Measurements from ENCODE around the gene LYZL2.
A peak's percentile ranks its signal among the peaks of the same experiment; 100 is the strongest.
"Not testable (repeated sequence)": the region's sequence is repeated elsewhere in the genome, so short reads cannot be mapped to it uniquely, and the experiment has no call there.

LYZL2 gene

DNA sequence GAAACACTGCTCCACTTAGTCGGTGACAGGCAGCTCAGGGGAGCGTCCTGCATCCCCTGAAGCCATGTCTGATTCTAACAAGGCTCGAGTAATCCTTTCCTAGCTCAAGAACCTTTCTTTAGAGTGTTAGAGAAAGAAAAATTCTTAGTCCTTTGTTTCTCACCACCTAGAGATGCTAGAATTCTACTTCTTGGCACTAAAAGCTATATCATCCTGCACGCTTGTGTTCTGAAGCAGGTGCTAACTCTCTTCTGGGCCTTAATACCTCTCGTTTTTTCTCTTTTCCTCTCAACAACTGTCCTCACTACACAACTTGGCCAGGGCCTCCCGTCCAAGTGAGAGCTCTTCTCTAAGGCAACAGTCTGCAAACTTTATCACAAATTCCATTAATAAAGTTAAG is at the start of gene LYZL2:
TSS of gene LYZL2 (minus strand) at position 101 of the 400 bp plus-strand sequence. CDS start 2,838 bp downstream, outside the sequence.
- DNase-seq, result no peak

DNA sequence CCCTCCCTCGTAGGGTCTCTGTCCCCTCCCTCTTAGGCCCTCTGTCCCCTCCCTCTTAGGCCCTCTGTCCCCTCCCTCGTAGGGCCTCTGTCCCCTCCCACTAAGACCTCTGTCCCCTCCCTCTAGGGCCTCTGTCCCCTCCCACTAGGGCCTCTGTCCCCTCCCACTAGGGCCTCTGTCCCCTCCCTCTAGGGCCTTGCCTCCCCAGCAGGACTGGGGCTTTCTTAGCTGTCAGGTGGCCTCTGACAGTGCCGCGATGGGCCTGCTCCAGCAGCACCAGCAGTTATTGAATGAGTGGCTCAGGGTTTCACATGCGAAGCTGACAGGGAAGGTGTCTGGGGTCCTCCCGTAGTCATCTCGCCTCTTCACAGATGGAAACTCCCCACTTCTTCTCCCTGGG is 48.1 kb upstream of the LYZL2 start:
- not testable (repeated sequence) for DNase-seq

DNA sequence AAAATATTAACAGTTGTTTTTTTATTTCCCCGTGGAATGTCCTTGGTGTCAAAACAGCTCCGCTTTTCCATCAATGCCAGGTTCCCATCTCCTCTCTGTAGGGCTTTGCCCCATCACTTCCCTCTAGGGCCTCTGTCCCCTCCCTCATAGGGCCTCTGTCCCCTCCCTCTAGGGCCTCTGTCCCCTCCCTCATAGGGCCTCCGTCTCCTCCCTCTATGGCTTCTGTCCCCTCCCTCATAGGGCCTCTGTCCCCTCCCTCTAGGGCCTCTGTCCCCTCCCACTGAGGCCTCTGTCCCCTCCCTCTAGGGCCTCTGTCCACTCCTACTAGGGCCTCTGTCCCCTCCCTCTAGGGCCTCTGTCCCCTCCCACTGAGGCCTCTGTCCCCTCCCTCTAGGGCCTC is 47.6 kb upstream of the LYZL2 start:
- DNase-seq, result not testable (repeated sequence)

DNA sequence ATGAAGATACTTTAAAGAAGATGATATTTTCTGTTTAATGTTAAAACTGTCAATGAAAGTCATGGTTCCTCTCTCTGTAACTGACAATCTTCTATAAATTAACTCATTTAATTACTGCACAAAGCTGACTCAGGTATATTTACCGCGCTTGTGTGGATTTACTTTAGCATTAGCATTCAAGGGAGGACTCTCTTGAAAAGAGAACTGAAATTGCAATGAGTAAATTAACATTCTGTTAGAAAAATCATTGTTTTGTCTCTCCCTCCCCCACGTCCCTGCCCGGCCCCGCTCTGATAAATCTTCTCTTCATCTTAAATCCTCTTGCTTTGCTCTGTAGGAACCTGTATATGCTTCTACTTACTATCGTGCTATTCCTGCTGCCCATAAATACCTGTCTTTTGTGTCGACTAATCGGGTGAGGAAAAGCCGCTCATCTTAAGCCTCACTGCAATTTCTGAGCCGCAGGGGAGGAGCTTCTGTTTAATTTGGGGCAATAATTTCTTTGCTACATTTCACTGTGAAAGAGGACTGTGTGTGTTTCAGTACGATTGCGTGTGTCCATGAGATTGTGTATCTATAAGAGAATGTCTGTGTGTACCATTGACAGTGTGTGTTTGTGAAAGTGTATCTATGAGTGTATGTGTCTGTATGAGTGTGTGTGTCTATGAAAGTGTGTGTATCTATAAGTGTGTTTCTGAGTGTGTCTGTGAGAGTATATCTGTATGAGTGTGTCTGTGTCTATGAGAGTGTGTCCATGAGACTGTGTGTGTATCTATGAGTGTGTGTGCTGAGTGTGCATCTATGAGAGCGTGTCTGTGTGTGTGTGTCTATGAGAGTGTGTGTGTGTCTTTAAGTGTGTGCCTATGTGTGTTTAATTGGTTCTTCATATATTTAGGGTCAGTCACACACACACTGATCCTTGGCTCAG is 46.5 kb upstream of the LYZL2 start:
- no peak for DNase-seq

DNA sequence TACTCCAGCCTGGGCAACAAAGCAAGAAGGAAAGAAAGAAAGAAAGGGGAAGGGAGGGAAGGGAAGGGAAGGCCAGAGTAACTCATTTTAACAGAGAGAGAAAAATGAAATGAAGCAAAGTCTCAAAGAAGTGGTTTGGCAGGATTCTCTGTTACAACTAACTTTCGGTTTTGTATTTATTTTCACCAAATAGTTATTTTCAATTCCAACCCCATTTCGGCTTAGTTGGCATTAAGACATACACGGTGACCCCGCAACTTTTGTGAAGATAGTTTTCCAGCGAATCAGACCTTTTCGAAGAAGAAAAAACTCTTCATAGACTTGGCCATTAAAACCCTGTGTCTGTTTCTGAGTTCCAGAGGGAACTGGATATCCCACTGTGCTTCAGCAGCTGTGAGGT is 45.2 kb upstream of the LYZL2 start:
- no peak for DNase-seq

DNA sequence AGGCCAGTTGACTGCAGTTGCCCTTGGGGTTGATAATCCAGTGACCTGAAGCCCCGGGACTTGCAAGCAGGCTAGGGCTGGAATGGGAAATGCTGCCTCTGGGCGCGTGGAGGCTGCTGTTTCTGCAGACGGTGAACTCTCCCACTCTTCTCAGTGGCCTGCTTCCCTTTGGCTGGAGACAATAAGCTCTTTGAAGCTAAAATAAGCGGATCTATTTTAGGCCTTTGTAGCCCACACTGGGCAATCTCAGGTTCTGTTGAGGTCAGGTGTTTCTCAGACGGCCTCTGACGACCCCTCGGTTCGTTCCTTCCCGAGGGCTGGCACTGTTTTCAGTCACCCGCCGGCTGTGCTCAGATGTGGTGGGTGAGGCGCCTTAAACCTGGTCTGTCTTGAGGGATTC is 43.7 kb upstream of the LYZL2 start:
- DNase-seq, result not testable (repeated sequence)

DNA sequence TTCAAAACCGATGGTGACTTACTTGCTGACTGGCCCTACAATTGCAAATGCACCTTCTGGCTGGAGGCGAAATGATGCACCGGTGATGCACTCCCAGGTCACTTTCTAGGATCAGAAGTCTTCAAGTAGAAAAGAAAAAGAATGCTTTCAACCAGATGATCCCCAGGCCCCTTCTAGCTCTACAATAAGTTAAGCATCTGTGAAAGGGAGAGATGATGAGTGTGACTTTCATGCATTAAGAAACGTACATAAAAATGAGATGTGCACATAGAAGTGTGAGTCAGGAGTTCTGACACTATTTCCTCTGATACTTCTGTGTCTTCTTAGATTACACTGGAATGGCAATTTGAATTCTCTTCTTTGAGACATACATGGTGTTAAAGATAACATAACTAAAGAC is 42.8 kb upstream of the LYZL2 start:
- DNase-seq, result not testable (repeated sequence)

DNA sequence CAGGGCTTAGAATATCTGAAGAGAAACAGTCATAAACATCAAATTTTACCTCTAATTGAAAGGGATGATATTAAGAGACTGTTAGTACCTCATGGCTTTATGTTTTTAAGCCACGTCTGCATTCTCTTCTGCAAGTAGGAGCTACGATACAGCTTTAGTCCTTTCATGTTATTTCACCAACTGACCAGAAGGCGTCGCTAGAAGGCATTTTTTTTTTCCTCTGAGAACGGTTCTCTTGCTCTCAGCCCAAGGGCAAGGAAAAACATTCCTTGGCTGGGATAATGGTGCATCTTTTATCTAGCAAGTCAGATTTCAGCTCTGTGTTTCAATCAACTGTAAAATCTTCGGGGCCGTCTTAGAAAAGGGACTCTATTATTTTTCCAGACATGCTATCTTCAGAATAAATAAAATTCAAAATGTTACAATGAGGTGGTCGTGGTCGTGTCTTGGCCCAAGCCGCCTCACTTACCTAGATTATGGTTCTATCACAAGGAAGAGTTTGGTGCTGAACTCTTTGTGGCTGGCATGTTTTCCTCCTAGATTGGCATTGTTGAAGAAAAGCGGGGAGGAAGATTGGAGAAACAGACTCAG is 41.6 kb upstream of the LYZL2 start:
- peak; percentile 5 for DNase-seq

DNA sequence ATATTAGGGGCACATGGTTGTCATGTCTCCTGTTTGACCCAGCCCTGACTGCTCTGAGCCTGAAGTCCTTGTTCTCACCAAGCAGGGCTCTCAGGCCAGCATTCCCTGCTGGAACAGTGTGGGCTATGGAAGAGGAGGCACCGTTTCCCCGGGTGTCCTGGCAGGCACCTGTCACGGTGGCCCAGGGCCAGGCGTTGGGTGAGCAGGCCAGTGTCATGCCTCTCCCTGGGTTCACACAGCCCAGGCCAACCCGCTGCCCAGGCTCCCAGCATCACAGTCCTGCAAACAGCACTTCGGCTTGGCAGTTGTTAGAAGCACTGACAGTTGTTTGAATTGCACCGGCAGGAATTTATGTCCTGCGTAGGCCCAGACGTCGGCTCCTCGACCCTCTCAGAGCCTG is 38.4 kb upstream of the LYZL2 start:
- DNase-seq, result not testable (repeated sequence)

DNA sequence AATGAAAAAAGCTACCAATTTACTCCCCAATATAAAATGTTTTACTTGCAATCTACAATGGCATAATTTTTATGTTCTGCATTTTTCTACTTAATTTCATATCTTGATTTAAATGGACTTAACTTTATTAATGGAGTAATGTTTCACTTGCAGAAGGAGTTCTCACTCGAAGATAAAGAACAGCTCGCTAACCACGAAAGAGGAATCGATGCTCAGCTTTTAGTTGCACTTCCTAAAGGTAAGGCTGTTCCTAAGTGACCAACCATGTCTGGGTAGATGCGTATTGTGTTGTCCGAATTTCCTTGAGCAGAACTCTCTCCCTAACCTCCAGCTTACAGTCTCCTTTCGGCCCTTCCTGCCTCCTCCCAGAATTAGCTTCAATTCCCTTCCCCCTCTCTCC is 33.9 kb upstream of the LYZL2 start:
- DNase-seq, result not testable (repeated sequence)

DNA sequence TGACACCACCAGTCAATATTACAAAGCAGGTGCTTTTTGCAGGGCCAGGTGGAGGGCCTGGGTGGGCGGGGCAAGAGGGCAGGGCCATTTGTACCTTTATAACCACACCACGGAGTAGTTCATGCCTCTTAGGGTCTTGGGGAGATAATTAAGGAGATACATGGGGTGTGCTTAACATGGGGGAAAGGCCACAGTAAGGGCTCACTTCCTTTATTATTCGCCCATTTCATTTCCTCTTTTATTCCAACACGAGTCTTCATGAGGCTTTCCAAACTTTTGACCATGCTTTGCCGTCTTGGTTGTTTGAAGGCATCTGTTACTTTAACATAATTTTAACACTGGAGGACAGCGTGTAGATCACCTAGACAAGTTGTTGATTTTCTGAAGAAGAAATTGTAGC is 33.3 kb upstream of the LYZL2 start:
- DNase-seq, result no peak

DNA sequence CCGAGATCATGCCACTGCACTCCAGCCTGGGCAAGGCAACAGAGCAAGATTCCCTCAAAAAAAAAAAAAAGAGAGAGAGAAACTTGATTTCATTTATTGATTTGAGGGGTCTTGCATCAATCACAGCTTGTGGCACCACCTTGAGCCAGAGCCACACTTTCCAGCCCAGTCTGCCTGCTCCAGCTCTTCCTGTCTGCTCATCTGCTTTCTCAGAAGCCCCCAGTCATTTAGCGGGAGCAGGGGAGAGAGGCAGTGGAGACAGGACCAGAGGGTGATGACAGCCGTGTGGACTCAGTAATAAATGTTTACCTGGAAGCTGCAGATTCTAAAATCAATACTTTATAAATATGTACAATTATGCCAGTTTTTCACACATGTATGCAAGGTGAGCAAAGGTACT is 30.8 kb upstream of the LYZL2 start:
- DNase-seq, result not testable (repeated sequence)

DNA sequence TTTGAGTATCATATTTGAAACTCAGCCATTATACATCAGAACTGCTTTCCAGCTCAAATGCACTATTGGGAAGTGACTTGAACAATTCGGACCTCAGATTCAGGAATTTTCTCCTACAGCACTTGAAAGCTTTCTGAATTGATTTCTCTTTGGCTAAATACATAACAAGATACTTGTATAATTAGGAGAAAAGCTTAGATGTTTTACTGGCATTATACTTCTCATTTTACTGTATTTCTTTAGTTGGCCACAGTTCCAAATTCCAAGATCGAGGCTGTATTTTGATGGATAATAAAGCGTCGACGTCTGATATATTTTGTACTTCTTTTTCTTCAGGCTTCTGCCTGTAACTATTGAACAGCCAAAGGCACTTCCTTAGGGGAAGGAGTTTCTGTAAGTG is 26.7 kb upstream of the LYZL2 start:
- DNase-seq, result no peak

DNA sequence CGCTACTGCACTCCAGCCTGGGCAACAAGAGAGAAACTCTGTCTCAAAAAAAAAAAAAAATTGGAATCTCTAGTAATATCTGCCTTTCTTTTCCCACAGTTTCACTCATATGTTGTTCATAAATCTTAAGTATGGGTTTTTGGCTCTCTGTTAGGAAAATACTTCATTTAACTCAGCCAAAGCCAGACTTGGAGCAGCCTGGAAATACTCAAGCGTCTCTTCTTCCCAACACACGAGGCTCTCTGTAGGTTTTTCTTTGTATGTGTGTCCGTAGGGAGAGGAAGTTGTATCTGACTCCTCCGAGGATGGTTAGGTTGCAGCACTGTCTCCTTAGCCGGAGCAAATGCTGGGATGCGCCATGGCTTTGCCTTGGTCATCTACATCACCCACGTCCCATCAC is 25.4 kb upstream of the LYZL2 start:
- not testable (repeated sequence) for DNase-seq

DNA sequence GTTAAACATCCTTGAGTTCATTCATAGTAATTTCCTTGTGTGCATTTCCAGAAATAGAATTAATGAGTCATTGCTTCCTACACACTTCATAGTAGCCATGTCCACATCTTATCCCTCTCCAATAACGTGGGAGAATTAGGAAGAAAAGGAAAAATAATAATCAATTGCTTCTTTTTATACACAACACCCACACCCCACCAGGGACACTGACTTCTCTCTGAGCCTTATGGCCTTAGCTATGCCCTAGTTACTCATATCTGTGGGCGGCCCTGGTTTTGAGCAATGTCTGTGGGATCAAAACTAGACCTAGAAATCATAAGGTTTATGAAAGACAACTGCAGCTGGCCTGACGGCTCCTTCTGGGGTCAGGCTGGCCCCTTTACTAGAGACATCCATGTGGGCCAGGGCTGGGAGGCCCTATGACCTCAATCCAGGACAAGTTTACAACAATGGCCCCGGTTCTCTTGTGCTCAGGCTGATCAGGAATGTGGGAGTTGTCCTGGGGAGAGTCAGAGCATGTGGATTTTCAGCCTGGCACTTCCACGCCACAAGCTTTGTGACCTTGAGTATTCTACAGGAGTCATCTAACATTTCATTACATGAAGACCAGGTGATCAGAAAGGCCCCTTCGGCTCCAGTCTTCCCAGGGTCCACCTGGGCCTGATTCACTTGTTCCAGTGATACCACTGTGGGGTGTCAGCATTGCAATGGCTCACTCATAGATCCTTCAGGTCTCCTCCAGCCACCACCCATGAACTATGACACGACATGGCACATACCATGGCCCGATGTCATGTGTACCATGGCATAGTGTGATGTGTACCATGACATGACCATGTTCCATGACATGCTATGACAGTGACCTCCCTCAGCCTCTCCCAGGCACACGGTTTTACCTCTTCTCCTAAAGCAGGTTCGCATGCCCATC is 22.2 kb upstream of the LYZL2 start:
- not testable (repeated sequence) for DNase-seq

DNA sequence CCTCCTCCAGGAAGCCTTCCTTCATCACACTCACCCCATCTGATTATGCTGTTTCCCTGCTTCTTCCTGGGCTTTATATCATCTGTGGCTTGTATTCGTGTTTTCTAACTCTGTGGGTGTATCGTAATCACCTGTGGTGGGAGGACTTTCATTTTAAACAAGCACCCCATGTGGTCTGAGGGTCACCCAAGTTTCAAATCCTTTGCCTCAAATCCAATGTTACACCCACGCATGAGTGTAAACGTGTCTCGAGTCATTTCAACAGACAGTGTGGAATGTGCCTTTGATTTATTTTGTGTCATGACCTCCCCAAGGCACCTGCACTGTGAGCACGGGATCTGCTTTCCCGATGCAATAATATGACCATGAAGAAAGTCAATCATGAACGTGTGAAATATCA is 17.5 kb upstream of the LYZL2 start:
- DNase-seq, result no peak

DNA sequence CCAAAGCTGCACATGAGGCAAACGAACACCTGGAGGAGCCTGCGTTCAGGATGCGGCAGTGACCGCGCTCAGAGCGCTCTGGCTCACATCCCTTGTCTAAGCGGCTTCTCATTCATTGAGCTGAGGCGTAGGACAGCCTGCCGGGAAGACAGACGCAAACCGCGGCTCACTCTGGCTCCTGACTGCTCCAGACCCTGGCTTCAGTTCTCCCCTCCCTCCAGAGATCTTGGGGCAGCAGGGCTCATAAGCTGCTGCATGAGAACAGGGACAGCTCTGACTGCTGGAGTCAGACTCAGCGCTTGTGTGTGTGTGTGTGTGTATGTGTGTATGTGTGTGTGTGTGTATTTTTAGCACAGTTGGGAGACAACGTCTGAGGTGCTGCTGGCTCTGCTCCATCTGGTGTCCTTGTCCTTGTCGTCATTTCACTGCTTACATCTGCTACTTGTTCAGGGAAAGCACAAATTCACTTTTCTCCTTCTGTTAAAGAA is 15.8 kb upstream of the LYZL2 start:
- no peak for DNase-seq

DNA sequence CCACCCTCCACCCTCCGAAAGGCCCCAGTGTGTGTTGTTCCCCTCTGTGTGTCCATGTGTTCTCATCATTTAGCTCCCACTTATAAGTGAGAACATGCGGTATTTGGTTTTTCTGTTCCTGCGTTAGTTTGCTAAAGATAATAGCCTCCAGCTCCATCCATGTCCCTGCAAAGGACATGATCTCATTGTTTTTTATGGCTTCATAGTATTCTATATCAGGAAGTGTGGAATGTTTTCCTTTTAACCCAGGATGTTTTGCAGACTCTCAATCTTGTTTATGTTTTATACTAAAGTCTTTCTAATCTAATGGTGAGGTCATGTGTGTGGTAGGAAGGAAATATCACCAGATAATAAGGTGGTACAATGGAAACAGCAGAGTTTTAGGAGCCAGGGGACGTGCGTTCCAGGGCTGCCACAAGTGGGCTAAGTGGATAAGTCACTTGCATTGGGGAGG is 14.9 kb upstream of the LYZL2 start:
- DNase-seq, result not testable (repeated sequence)

DNA sequence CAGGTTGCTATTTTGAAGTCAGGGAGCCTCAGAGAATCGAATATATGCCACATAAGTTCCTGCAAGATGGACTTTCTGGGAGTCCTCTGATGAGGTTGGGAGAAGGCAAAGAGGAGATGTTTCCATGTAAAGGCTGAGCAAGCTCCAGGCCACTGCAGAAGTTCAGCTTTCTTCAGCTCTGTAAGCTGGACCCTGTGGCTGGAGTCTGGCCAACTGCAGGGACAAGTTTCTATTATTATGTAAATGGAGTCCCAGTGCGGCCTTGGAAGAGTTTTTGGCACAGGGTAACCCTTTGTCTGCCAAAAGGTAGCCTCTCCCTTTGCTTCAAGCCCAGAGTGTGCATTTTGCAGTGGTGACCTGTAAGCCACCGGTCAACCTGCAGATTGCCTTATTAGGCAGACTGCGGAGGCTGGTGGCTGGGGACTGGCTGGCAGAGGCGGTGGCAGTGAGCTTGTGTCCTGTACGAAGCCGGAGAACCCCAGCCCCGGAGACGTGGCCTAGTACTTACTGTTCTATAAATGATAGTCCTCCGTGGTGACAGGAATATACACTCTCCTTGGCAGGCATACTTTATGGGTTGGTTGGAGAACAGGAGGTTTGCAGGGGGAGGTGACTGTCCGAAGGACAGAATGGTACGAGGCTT is 14.1 kb upstream of the LYZL2 start:
- DNase-seq, result not testable (repeated sequence)

DNA sequence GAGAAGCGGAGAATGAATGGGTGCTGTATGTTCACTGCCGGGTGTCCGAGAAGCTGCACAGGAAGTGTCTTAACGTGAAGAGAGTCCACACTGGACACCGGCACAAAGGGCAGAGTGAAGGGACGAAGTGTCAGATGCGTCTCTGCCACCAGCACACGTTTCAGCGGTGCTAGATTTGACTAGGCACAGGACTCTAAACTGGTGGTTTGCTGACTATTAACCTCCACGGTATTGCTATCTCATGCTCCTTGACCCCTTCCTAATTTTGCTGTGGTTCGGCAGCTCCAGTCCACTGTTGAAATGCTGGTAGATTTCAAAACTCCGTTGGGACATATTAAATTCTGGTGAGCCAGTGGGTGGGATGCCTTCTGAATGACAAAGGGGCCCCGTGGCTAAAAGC is 13.3 kb upstream of the LYZL2 start:
- DNase-seq, result not testable (repeated sequence)

DNA sequence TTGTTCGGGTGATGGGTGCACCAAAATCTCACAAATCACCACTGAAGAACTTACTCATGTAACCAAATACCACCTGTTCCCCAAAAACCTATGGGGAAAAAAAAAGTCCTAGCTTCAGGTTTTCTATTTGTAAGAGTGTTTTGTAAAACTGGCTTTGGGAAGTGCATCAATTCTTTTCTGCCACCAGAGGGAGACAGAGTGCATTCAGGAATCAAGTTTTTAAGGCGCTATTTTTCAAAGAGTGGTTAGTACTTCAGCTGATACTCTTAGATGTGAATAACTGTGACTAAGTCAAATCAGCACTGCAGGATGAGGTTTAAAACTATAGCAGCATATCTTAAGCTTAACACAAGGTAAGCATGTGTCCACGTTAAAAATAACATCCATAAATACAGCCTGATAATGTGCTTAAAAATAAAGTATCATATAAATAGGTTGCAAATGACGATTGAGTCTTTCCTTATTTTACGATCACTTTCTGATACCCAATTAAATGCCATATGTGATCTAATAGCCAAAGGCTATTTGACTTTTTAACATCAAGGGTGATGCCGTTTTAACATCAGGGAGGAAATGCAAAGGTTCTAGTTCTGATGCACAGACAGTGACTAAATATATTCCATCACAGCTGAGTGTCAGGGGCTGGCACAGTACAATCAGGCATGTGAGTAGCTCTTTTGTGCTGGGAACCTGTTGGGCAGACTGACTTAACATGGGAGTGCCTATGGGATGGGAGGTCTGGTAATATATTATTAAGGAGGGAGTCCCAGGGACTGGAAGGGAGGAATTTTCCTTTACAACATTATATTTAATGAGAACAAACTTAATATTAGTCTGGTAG is 10.6 kb upstream of the LYZL2 start:
- peak; percentile 9 for DNase-seq
